ENCODE data around the gene KRT5. TPM values are rescaled to one million over a fixed set of nuclear protein-coding genes. Genes with fewer than 3 reads are reported as not detected.
"Not testable (repeated sequence)": the region's sequence is repeated elsewhere in the genome, so short reads cannot be mapped to it uniquely, and the experiment has no call there.

KRT5 gene
- total RNA-seq, 2 donors from 2014 or later, result 0.52 to 2.0 TPM

GRCh38 chr12:52508211-52508610, 12.0 kb downstream of the KRT5 start:
- no peak for TF ChIP-seq CTCF (IDR thresholded peaks at IDR 0.05)
- intact Hi-C loops (cut with DNase I), result no loop called here
- H3K36me3 ChIP-seq (replicated peaks in 1 of 2; ENCODE audit: insufficient read depth in 1 of 2, low read depth in 2 of 2), result no peaks in the 10 kb centered on the region
- H3K4me3 ChIP-seq, result no peak overlapping the region
- no peak for DNase-seq
- WGBS, 2 donors, result 59 to 74% methylated on average over 5 of the region's 5 CpGs
- H3K27ac ChIP-seq, result no peak overlapping the region
- no peaks in the 10 kb centered on the region for H3K9me3 ChIP-seq
- no peaks in the 10 kb centered on the region for H3K4me1 ChIP-seq
- no peaks in the 10 kb centered on the region for H3K27me3 ChIP-seq
- ATAC-seq, result no peak

DNA sequence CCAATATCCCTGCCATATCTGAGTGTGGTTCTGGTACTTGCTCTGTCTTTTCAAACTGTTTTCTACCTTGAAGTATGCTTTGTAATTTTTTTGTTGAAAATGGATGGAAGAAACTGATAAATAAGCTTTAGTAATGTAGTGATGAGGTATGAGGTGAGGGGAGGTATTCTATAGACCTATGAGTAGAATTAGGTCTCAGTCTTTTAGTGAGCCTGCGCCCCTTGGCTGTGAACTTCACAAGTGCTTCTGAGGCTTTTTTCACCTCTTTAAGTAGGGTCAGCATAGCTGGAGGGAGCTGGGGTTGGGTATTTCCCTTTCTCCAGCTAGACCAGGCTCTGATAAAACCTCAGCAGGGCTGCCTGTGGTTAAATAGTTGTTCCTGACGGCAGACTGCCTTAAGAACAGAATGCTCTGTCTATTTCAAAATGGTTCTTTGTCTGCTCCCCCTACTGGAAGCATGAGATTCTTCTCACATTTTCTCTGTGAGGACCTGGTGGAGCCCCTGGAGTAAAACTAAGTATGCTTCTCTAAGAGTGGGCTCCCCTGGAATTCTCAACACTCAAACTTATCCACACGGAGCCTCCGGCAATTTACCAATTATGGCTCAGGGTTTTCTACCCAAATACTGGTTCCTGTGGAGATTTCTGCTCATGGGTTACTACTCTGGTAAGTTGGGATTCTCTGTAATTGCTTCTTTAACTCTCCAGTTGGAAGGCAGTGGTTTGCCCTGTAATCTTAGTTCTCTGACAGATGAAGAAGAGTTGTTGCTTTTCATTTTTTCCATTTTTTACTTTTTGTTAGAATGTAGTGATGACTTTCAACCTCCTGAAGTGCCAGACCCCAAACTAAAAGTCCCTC, 13.1 kb downstream of the KRT5 start:
- 22 to 30% methylated on average over 4 of the region's 4 CpGs for WGBS, 2 donors
- Histone ChIP-seq H3K27me3 (no peaks in the 10 kb centered on the region), H3K9me3 (no peaks in the 10 kb centered on the region), H3K4me3 (no peak overlapping the region), H3K4me1 (no peaks in the 10 kb centered on the region), H3K27ac (no peak overlapping the region), H3K36me3 (replicated peaks in 1 of 2; ENCODE audit: insufficient read depth in 1 of 2, low read depth in 2 of 2) (no peaks in the 10 kb centered on the region)
- peak; percentile 80 for ATAC-seq
- TF ChIP-seq POLR2A (IDR thresholded peaks at IDR 0.05) (no peak), CTCF (IDR thresholded peaks at IDR 0.05) (peak; percentile 40 to 63 (median 55))
- DNase-seq, result peak in 1 of 4 donors; percentile 37
- intact Hi-C loops (cut with DNase I), result no loop called here

GRCh38 chr12:52502877-52503276, 17.3 kb downstream of the KRT5 start:
- intact Hi-C loops (cut with DNase I), result no loop called here
- no peak overlapping the region for H3K27ac ChIP-seq
- WGBS, 2 donors, result 85 to 88% methylated on average over 1 of the region's 1 CpG
- H3K36me3 ChIP-seq (replicated peaks in 1 of 2; ENCODE audit: insufficient read depth in 1 of 2, low read depth in 2 of 2), result no peaks in the 10 kb centered on the region
- H3K27me3 ChIP-seq, result no peaks in the 10 kb centered on the region
- H3K4me1 ChIP-seq, result no peaks in the 10 kb centered on the region
- TF ChIP-seq POLR2A (IDR thresholded peaks at IDR 0.05) (no peak), CTCF (IDR thresholded peaks at IDR 0.05) (peak in 1 of 7 experiments; percentile 1)
- DNase-seq (no peak), ATAC-seq (no peak)
- no peaks in the 10 kb centered on the region for H3K9me3 ChIP-seq
- no peak overlapping the region for H3K4me3 ChIP-seq

GRCh38 chr12:52501490-52501889, 18.7 kb downstream of the KRT5 start:
- WGBS, 2 donors, result 71 to 85% methylated on average over 7 of the region's 7 CpGs
- Histone ChIP-seq H3K27ac (no peak overlapping the region), H3K4me1 (no peaks in the 10 kb centered on the region), H3K9me3 (no peaks in the 10 kb centered on the region), H3K4me3 (no peak overlapping the region), H3K36me3 (replicated peaks in 1 of 2; ENCODE audit: insufficient read depth in 1 of 2, low read depth in 2 of 2) (no peaks in the 10 kb centered on the region), H3K27me3 (no peaks in the 10 kb centered on the region)
- no peak for TF ChIP-seq POLR2A (IDR thresholded peaks at IDR 0.05)
- intact Hi-C loops (cut with DNase I), result no loop called here
- ATAC-seq (no peak), DNase-seq (no peak)

GRCh38 chr12:52500574-52500973, 19.6 kb downstream of the KRT5 start:
- H3K36me3 ChIP-seq (replicated peaks in 1 of 2; ENCODE audit: insufficient read depth in 1 of 2, low read depth in 2 of 2); H3K27me3 ChIP-seq; DNase-seq; intact Hi-C loops (cut with DNase I); H3K4me3 ChIP-seq; ATAC-seq; H3K4me1 ChIP-seq; H3K27ac ChIP-seq; H3K9me3 ChIP-seq: not testable (repeated sequence)
- 40 to 44% methylated on average over 6 of the region's 6 CpGs for WGBS, 2 donors

All from body of pancreas (tissue), 4 donors.